Suppressor macrophage treated with lipopolysaccharide for 4 hours (primary cell): Measurements from ENCODE around the gene ASF1A.
A peak's percentile ranks its signal among the peaks of the same experiment; 100 is the strongest.

Experiments
- DNase-seq: peaks from one replicate; pipeline ENCODE4 v3.0.0-alpha.2; 2020

ASF1A gene

GRCh38 chr6:118882314-118882905, 11.5 kb upstream of the ASF1A start:
- DNase-seq, result no peak

GRCh38 chr6:118886641-118887040, 7.3 kb upstream of the ASF1A start:
- DNase-seq, result no peak

GRCh38 chr6:118889163-118889562, 4.8 kb upstream of the ASF1A start:
- DNase-seq, result no peak

- peak; percentile 65 for DNase-seq
Observed at GRCh38 chr6:118890997-118891790, 2.8 kb upstream of the ASF1A start.

GRCh38 chr6:118892355-118892991, 1.5 kb upstream of the ASF1A start:
- peak; percentile 30 for DNase-seq

- DNase-seq, result peak; percentile 41
Observed at GRCh38 chr6:118893064-118893806, 717 bp upstream of the ASF1A start.

GRCh38 chr6:118894425-118895260, 691 bp downstream of the ASF1A start:
- peak; percentile 79 for DNase-seq

- DNase-seq, result no peak
Observed at GRCh38 chr6:118895261-118895560, 1.3 kb downstream of the ASF1A start.

- no peak for DNase-seq
Observed at GRCh38 chr6:118895859-118896258, 1.9 kb downstream of the ASF1A start.

- DNase-seq, result peak; percentile 51
Observed at GRCh38 chr6:118896339-118897136, 2.6 kb downstream of the ASF1A start.

GRCh38 chr6:118897386-118897785, 3.4 kb downstream of the ASF1A start:
- DNase-seq, result no peak

- no peak for DNase-seq
Observed at GRCh38 chr6:118899948-118900347, 6.0 kb downstream of the ASF1A start.

- no peak for DNase-seq
Observed at GRCh38 chr6:118902726-118903125, 8.8 kb downstream of the ASF1A start.

GRCh38 chr6:118903138-118903537, 9.2 kb downstream of the ASF1A start:
- no peak for DNase-seq

GRCh38 chr6:118903691-118904090, 9.7 kb downstream of the ASF1A start:
- DNase-seq, result no peak

GRCh38 chr6:118905084-118905483, 11.1 kb downstream of the ASF1A start:
- DNase-seq, result no peak

- no peak for DNase-seq
Observed at GRCh38 chr6:118905851-118906250, 11.9 kb downstream of the ASF1A start.

- DNase-seq, result no peak
Observed at GRCh38 chr6:118908441-118908840, 14.5 kb downstream of the ASF1A start.

GRCh38 chr6:118912646-118913045, 18.7 kb downstream of the ASF1A start:
- DNase-seq, result no peak

- no peak for DNase-seq
Observed at GRCh38 chr6:118913161-118913560, 19.2 kb downstream of the ASF1A start.

GRCh38 chr6:118914598-118914997, 20.6 kb downstream of the ASF1A start:
- no peak for DNase-seq
